Chondrocyte (in vitro differentiated cells): ENCODE results near the gene KCNQ1. TPM values are rescaled to one million over a fixed set of nuclear protein-coding genes. Genes with fewer than 3 reads are reported as not detected.

ENCODE experiments used
- DNase-seq: peaks from one replicate; pipeline ENCODE4 v3.0.0; 2021; ENCODE audit warnings: mixed read lengths, low spot score
- H3K27ac Mint-ChIP-seq: one replicate; pipeline ENCODE4 v1.8.0; 2021; ENCODE audit warnings: mild to moderate bottlenecking, moderate library complexity, mixed read lengths; ENCODE audit not compliant: unreplicated experiment
- H3K27me3 Mint-ChIP-seq: 2 replicates; pipeline ENCODE4 v1.8.0; 2021; ENCODE audit warnings: low read depth, mixed read lengths
- H3K36me3 Mint-ChIP-seq: 2 replicates; pipeline ENCODE4 v1.8.0; 2021; ENCODE audit warnings: low read depth, mixed read lengths
- H3K4me1 Mint-ChIP-seq: 2 replicates; pipeline ENCODE4 v1.8.0; 2021; ENCODE audit warnings: low read depth, mild to moderate bottlenecking, mixed read lengths
- H3K4me3 Mint-ChIP-seq: one replicate; pipeline ENCODE4 v1.8.0; 2021; ENCODE audit warnings: mild to moderate bottlenecking, moderate library complexity, mixed read lengths; ENCODE audit not compliant: unreplicated experiment
- H3K9me3 Mint-ChIP-seq: 2 replicates; pipeline ENCODE4 v1.8.0; 2021; ENCODE audit warnings: low read depth, mixed read lengths
- CTCF ChIP-seq: fragments of 200-600 bp; sonication (generic); IDR thresholded peaks from 2 replicates; pipeline ENCODE4 v1.5.0; 2021; ENCODE audit warnings: antibody characterized with exemption, mild to moderate bottlenecking, moderate library complexity
- total RNA-seq: library from RNA; stranded (reverse); gene quantifications from 3 replicates; pipeline ENCODE4 v1.2.1, GENCODE V29; 2021

The KCNQ1 gene
- total RNA-seq, 1 donor from 2014 or later: not detected

- H3K36me3 Mint-ChIP-seq: peaks cover 2% of the 10 kb centered on the region
- DNase-seq: peak; percentile 50
- no peak for TF ChIP-seq CTCF
- peaks cover 13% of the 10 kb centered on the region for H3K27me3 Mint-ChIP-seq
- peaks cover 10% of the 10 kb centered on the region for H3K4me1 Mint-ChIP-seq
- peaks cover 8% of the 10 kb centered on the region for H3K9me3 Mint-ChIP-seq
- no peak overlapping the region for H3K27ac Mint-ChIP-seq
- no peak overlapping the region for H3K4me3 Mint-ChIP-seq
Observed at GRCh38 chr11:2555336-2555735, 110.5 kb downstream of the KCNQ1 start.

- H3K27me3 Mint-ChIP-seq: peaks cover 13% of the 10 kb centered on the region
- peaks cover 8% of the 10 kb centered on the region for H3K9me3 Mint-ChIP-seq
- peaks cover 10% of the 10 kb centered on the region for H3K4me1 Mint-ChIP-seq
- no peak for DNase-seq
- H3K27ac Mint-ChIP-seq: no peak overlapping the region
- TF ChIP-seq CTCF: no peak
- H3K4me3 Mint-ChIP-seq: no peak overlapping the region
- peaks cover 2% of the 10 kb centered on the region for H3K36me3 Mint-ChIP-seq
Observed at GRCh38 chr11:2555891-2556290, 111.1 kb downstream of the KCNQ1 start.

- Mint-ChIP-seq H3K27me3 (peaks cover 7% of the 10 kb centered on the region), H3K4me1 (peaks cover 10% of the 10 kb centered on the region), H3K27ac (no peak overlapping the region), H3K9me3 (peaks cover 3% of the 10 kb centered on the region), H3K36me3 (peaks cover 2% of the 10 kb centered on the region), H3K4me3 (no peak overlapping the region)
- no peak for TF ChIP-seq CTCF
- peak; percentile 24 for DNase-seq
Observed at GRCh38 chr11:2557381-2557780, 112.6 kb downstream of the KCNQ1 start.

GRCh38 chr11:2558397-2558796 is 113.6 kb downstream of the KCNQ1 start:
- Mint-ChIP-seq H3K36me3 (peaks cover 2% of the 10 kb centered on the region), H3K27ac (no peak overlapping the region), H3K4me1 (peaks cover 10% of the 10 kb centered on the region), H3K27me3 (peaks cover 3% of the 10 kb centered on the region), H3K9me3 (peaks cover 3% of the 10 kb centered on the region), H3K4me3 (no peak overlapping the region)
- TF ChIP-seq CTCF: no peak
- peak; percentile 66 for DNase-seq

- H3K27me3 Mint-ChIP-seq: peaks cover 3% of the 10 kb centered on the region
- TF ChIP-seq CTCF: no peak
- H3K4me3 Mint-ChIP-seq: no peak overlapping the region
- no peak overlapping the region for H3K27ac Mint-ChIP-seq
- DNase-seq: peak; percentile 42
- H3K9me3 Mint-ChIP-seq: peaks cover 3% of the 10 kb centered on the region
- H3K36me3 Mint-ChIP-seq: peaks cover 2% of the 10 kb centered on the region
- peaks cover 10% of the 10 kb centered on the region for H3K4me1 Mint-ChIP-seq
Observed at GRCh38 chr11:2558861-2559526, 114.2 kb downstream of the KCNQ1 start.
